Kasumi-1 (cell line): Measurements from ENCODE around the gene KIF16B.
A peak's percentile ranks its signal among the peaks of the same experiment; 100 is the strongest.
"Not testable (repeated sequence)": the region's sequence is repeated elsewhere in the genome, so short reads cannot be mapped to it uniquely, and the experiment has no call there.

Source experiments
- DNase-seq, 2 experiments: peaks; one replicate each; lab custom pipeline; 2025; lab: John Stamatoyannopoulos, UW

Gene KIF16B

GRCh38 chr20:16246870-16247269, 326.4 kb downstream of the KIF16B start:
- no peak for DNase-seq

- no peak for DNase-seq
These were observed 327.0 kb downstream of the KIF16B start for GRCh38 chr20:16246291-16246690.

GRCh38 chr20:16245879-16246278, 327.4 kb downstream of the KIF16B start:
- no peak for DNase-seq

- DNase-seq = no peak
These were observed 328.4 kb downstream of the KIF16B start for GRCh38 chr20:16244892-16245291.

GRCh38 chr20:16243470-16243869, 329.8 kb downstream of the KIF16B start:
- no peak for DNase-seq

GRCh38 chr20:16241911-16242310, 331.3 kb downstream of the KIF16B start:
- DNase-seq = peak; percentile 35 to 65

GRCh38 chr20:16240355-16240754, 332.9 kb downstream of the KIF16B start:
- DNase-seq = peak in 1 of 2 experiments; percentile 2

GRCh38 chr20:16236589-16237241, 336.5 kb downstream of the KIF16B start:
- DNase-seq = no peak

GRCh38 chr20:16230402-16230801, 342.8 kb downstream of the KIF16B start:
- no peak for DNase-seq

GRCh38 chr20:16229813-16230212, 343.4 kb downstream of the KIF16B start:
- no peak for DNase-seq

GRCh38 chr20:16228722-16229121, 344.5 kb downstream of the KIF16B start:
- no peak for DNase-seq

GRCh38 chr20:16226961-16227360, 346.3 kb downstream of the KIF16B start:
- DNase-seq = not testable (repeated sequence)

- no peak for DNase-seq
These were observed 348.4 kb downstream of the KIF16B start for GRCh38 chr20:16224836-16225235.

- peak in 1 of 2 experiments; percentile 8 for DNase-seq
These were observed 350.3 kb downstream of the KIF16B start for GRCh38 chr20:16222859-16223411.
